SU-DHL-6 (cell line): ENCODE data around the gene ESYT1.

Source experiments
- H2AFZ ChIP-seq: fragments of 200-600 bp; sonication (generic); 2 replicates; pipeline ENCODE4 v1.6.1; 2014; ENCODE audit warnings: low read depth, mild to moderate bottlenecking, moderate library complexity, mixed read lengths, antibody characterized with exemption, low read length; ENCODE audit not compliant: severe bottlenecking
- H3F3A ChIP-seq: fragments of 200-600 bp; shearing (Covaris generic); 2 replicates; pipeline ENCODE4 v1.6.0; 2016; ENCODE audit warnings: antibody characterized with exemption, mild to moderate bottlenecking; ENCODE audit not compliant: insufficient read depth
- H3K27ac ChIP-seq: fragments of 200-600 bp; sonication (generic); 2 replicates; pipeline ENCODE4 v1.5.1; 2016; ENCODE audit warnings: low read depth, mild to moderate bottlenecking, low read length, moderate library complexity, mixed read lengths
- H3K27me3 ChIP-seq: fragments of 200-600 bp; sonication (generic), shearing (Covaris generic); 2 replicates; pipeline ENCODE4 v1.6.0; 2014; ENCODE audit warnings: mild to moderate bottlenecking, low read length
- H3K36me3 ChIP-seq: fragments of 200-600 bp; sonication (generic); 2 replicates; pipeline ENCODE4 v1.6.1; 2014; ENCODE audit warnings: mild to moderate bottlenecking, low read length, mixed read lengths
- H3K4me2 ChIP-seq: fragments of 300-600, 200-600 bp; shearing (Covaris generic), sonication (generic); 2 replicates; pipeline ENCODE4 v1.6.0; 2014; ENCODE audit warnings: low read length, low read depth, mild to moderate bottlenecking; ENCODE audit not compliant: poor library complexity, severe bottlenecking
- H3K4me3 ChIP-seq: fragments of 200-600 bp; sonication (generic); 2 replicates; pipeline ENCODE4 v1.5.1; 2014; ENCODE audit warnings: antibody characterized with exemption, low read length, mild to moderate bottlenecking, mixed read lengths; ENCODE audit not compliant: insufficient read depth, poor library complexity, severe bottlenecking
- H3K79me2 ChIP-seq: fragments of 200-600 bp; sonication (generic); 2 replicates; pipeline ENCODE4 v1.6.1; 2014; ENCODE audit warnings: mild to moderate bottlenecking, low read length, moderate library complexity; ENCODE audit not compliant: insufficient read depth
- H3K9ac ChIP-seq: fragments of 200-600 bp; sonication (generic); 2 replicates; pipeline ENCODE4 v1.7.0; 2014; ENCODE audit warnings: mild to moderate bottlenecking, low read length
- H3K9me2 ChIP-seq: fragments of 200-600 bp; sonication (generic); replicated peaks from 2 replicates; pipeline ENCODE4 v1.6.1; 2014; ENCODE audit warnings: low read length; ENCODE audit not compliant: insufficient read depth
- H3K9me3 ChIP-seq: fragments of 200-600 bp; sonication (generic); 2 replicates; pipeline ENCODE4 v1.6.1; 2014; ENCODE audit warnings: low read length, mixed read lengths; ENCODE audit not compliant: insufficient read depth
- H4K20me1 ChIP-seq: fragments of 200-600 bp; sonication (generic); 2 replicates; pipeline ENCODE4 v1.6.1; 2014; ENCODE audit warnings: low read depth, mild to moderate bottlenecking, antibody characterized with exemption, low read length, moderate library complexity, mixed read lengths
- EZH2phosphoT487 ChIP-seq: fragments of 200-600 bp; sonication (generic), shearing (Covaris generic); conservative IDR thresholded peaks from 2 replicates; pipeline ENCODE4 v1.6.1; 2018; ENCODE audit warnings: mild to moderate bottlenecking, antibody characterized with exemption, low read length, moderate library complexity, mixed read lengths
- TF ChIP-seq, protein P1 (sequence below): fragments of 200-600 bp; sonication (generic); IDR thresholded peaks from one replicate; pipeline ENCODE4 v1.5.1; 2017; ENCODE audit warnings: antibody characterized with exemption, mild to moderate bottlenecking, low read length, moderate library complexity; ENCODE audit not compliant: insufficient read depth, poor library complexity, severe bottlenecking

The ESYT1 gene

DNA sequence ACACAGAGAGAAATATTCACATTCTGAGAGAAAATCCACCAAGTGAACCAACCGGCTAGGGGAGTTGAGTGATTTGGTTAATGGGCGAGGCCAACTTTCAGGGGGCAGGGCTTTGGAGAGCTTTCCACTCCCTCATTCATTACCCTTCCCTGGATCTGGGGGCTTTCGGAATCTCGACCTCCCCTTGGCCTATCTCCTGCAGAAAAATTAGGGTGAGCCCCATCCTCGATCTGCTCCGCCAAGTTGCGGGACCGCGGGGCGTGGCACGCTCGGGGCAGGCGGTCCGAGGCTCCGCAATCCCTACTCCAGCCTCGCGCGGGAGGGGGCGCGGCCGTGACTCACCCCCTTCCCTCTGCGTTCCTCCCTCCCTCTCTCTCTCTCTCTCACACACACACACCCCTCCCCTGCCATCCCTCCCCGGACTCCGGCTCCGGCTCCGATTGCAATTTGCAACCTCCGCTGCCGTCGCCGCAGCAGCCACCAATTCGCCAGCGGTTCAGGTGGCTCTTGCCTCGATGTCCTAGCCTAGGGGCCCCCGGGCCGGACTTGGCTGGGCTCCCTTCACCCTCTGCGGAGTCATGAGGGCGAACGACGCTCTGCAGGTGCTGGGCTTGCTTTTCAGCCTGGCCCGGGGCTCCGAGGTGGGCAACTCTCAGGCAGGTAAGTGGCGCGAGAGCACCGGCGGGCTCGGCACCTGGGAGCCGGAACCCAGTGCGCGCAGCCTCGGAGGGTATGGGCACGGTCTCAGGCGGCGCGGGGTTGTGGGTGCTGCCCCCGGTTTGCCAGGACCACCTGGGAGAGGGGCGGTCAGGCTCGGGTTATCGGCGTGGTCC, 48.1 kb upstream of the ESYT1 start, which contains the start of gene ERBB3:
Gene ERBB3 (plus strand): TSS at position 443 of the 833 bp plus-strand sequence. CDS start 136 bp downstream, at position 579.
- H3K9me3 ChIP-seq, result no peaks in the 10 kb centered on the region
- H3K9ac ChIP-seq, result peak within 1 kb of the TSS; percentile 59
- H4K20me1 ChIP-seq, result no peaks in the 10 kb centered on the region
- H2AFZ ChIP-seq, result peak within 1 kb of the TSS; percentile 95
- no peak within 1 kb of the TSS for H3K27ac ChIP-seq
- H3F3A ChIP-seq, result no peaks in the 10 kb centered on the region
- no peaks in the 10 kb centered on the region for H3K79me2 ChIP-seq
- H3K4me3 ChIP-seq, result peak within 1 kb of the TSS; percentile 62
- H3K36me3 ChIP-seq, result no peaks in the 10 kb centered on the region
- no peaks in the 10 kb centered on the region for H3K27me3 ChIP-seq
- no peak for TF ChIP-seq EZH2phosphoT487
- TF ChIP-seq, protein P1, sequence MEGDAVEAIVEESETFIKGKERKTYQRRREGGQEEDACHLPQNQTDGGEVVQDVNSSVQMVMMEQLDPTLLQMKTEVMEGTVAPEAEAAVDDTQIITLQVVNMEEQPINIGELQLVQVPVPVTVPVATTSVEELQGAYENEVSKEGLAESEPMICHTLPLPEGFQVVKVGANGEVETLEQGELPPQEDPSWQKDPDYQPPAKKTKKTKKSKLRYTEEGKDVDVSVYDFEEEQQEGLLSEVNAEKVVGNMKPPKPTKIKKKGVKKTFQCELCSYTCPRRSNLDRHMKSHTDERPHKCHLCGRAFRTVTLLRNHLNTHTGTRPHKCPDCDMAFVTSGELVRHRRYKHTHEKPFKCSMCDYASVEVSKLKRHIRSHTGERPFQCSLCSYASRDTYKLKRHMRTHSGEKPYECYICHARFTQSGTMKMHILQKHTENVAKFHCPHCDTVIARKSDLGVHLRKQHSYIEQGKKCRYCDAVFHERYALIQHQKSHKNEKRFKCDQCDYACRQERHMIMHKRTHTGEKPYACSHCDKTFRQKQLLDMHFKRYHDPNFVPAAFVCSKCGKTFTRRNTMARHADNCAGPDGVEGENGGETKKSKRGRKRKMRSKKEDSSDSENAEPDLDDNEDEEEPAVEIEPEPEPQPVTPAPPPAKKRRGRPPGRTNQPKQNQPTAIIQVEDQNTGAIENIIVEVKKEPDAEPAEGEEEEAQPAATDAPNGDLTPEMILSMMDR, result no peak
- H3K9me2 ChIP-seq, result no peaks in the 10 kb centered on the region
- peak within 1 kb of the TSS; percentile 95 for H3K4me2 ChIP-seq

DNA sequence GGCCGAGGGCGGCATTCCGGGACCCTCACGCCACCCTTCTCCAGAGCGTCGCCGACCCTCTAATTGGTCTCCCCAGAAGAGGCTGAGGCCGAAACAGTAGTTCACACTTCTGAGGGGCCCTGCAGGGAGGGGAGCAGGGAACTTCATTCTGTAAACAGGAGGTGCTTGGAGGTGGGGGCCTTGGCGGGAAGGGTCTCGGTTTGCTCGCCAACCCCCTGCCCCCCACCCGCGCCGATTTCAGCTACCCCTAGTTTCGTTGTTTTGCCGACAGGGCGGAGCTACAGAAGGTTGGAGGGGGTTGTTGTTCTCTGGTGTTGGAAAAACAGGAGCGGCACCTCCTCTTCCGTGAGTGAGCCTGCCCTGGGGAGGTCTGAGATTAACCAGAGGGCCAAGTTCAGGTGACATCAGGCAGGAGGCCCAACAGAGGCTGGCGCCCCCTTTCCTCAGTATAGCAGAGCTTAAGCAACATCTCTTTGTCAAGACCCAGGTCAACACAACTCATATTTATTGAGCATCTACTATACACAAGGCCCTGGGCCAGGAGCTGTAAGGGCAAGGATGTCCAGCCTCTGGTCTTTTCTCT, 47.4 kb upstream of the ESYT1 start:
- Histone ChIP-seq H3K9me2 (no peaks in the 10 kb centered on the region), H3K9me3 (no peaks in the 10 kb centered on the region), H3F3A (no peaks in the 10 kb centered on the region), H3K4me3 (no peak overlapping the region), H4K20me1 (no peaks in the 10 kb centered on the region), H3K27me3 (no peaks in the 10 kb centered on the region), H3K4me2 (peak overlapping the region; percentile 95), H3K27ac (no peak overlapping the region), H2AFZ (peak overlapping the region; percentile 95), H3K9ac (peak overlapping the region; percentile 59), H3K36me3 (no peaks in the 10 kb centered on the region), H3K79me2 (no peaks in the 10 kb centered on the region)
- TF ChIP-seq EZH2phosphoT487, result no peak
- TF ChIP-seq, protein P1, result no peak

DNA sequence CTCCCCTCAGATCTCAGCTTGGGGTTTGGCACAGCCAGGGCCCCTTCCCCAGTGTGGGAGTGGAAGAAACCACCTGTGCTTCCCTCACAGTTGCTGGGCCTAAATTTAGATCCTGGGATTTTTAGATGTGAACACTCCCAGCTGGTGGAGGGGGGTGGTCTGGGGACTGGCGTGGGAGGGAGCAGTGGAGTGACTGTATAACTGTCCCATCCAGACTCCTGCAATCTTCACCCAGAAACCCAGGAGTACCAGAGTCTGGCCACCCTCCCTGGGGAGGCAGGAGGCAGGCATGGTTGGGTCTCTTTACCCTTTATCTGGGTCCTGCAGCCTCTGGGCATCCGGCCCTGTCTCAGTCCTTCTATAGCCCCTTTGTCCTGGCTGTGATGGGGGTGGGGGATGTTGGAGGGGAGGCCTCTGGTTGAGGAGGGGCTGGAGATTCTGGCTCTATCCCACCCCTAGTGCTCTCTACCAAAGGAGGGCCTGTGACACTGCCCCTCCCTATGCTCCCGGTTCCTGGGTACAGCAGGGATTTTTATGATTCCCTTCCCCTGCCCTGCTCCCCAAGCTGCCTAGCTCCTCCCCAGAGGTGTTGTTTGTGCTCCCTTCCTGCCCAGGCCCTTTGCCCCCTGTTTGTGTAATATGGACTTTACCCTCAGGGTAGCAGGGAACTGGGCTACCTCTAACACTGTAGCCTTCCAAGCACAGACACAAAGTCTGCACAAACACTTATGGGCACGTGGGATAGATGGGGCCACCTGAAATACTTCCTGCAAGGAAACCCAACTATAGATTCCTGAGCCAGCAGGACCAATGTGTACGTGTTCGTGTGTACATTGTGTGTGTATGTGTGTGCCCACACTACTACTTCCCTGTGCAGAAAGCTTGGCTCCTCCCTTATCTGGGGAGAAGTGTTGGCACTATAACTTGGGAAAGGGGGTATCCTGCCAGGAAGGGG, 46.4 kb upstream of the ESYT1 start:
- Histone ChIP-seq H3F3A (no peaks in the 10 kb centered on the region), H3K4me2 (no peak overlapping the region), H3K27ac (no peak overlapping the region), H3K9me3 (no peaks in the 10 kb centered on the region), H3K36me3 (no peaks in the 10 kb centered on the region), H3K4me3 (no peak overlapping the region), H4K20me1 (no peaks in the 10 kb centered on the region), H3K9ac (no peak overlapping the region), H3K9me2 (no peaks in the 10 kb centered on the region), H2AFZ (no peak overlapping the region), H3K79me2 (no peaks in the 10 kb centered on the region), H3K27me3 (no peaks in the 10 kb centered on the region)
- TF ChIP-seq EZH2phosphoT487, result no peak
- TF ChIP-seq, protein P1, result no peak
